ENCODE data around the gene HOXB4.

GRCh38 chr17:48546137-48546923, 31.8 kb downstream of the HOXB4 start:
- TF ChIP-seq REST (IDR thresholded peaks at IDR 0.05; ENCODE audit: insufficient read depth in 1 of 2, low read depth in 2 of 2, low read length in 2 of 2) = no peak
- no peak for TF ChIP-seq FOXP2 (optimal IDR thresholded peaks at IDR 0.05; ENCODE audit: borderline replicate concordance, extremely low read depth, extremely low read length, insufficient read depth)
- TF ChIP-seq TAF1 (IDR thresholded peaks at IDR 0.05; ENCODE audit: borderline replicate concordance, insufficient read depth, low read length) = no peak
